ENCODE measurements around the gene INSR.
"Not testable (repeated sequence)": the region's sequence is repeated elsewhere in the genome, so short reads cannot be mapped to it uniquely, and the experiment has no call there.

INSR gene

GRCh38 chr19:7216373-7216902 lies 77.8 kb downstream of the INSR start:
- no peak for DNase-seq

GRCh38 chr19:7215176-7215575 lies 79.0 kb downstream of the INSR start:
- DNase-seq, result no peak

GRCh38 chr19:7214324-7215089 lies 79.7 kb downstream of the INSR start:
- no peak for DNase-seq

- DNase-seq, result no peak
Observed at GRCh38 chr19:7213628-7214323, 80.4 kb downstream of the INSR start.

- DNase-seq, result no peak
Observed at GRCh38 chr19:7211191-7211951, 82.8 kb downstream of the INSR start.

GRCh38 chr19:7210359-7210758 lies 83.9 kb downstream of the INSR start:
- DNase-seq, result no peak

- DNase-seq, result not testable (repeated sequence)
Observed at GRCh38 chr19:7209597-7210325, 84.5 kb downstream of the INSR start.

- not testable (repeated sequence) for DNase-seq
Observed at GRCh38 chr19:7209036-7209435, 85.2 kb downstream of the INSR start.

- DNase-seq, result no peak
Observed at GRCh38 chr19:7203332-7203731, 90.9 kb downstream of the INSR start.

GRCh38 chr19:7202888-7203287 lies 91.3 kb downstream of the INSR start:
- DNase-seq, result no peak

- no peak for DNase-seq
Observed at GRCh38 chr19:7200736-7201135, 93.5 kb downstream of the INSR start.

GRCh38 chr19:7199613-7200533 lies 94.3 kb downstream of the INSR start:
- DNase-seq, result no peak

GRCh38 chr19:7197760-7198696 lies 96.2 kb downstream of the INSR start:
- DNase-seq, result peak; percentile 93

GRCh38 chr19:7197119-7197759 lies 97.0 kb downstream of the INSR start:
- peak; percentile 83 for DNase-seq

- DNase-seq, result no peak
Observed at GRCh38 chr19:7196763-7197118, 97.5 kb downstream of the INSR start.

- no peak for DNase-seq
Observed at GRCh38 chr19:7195046-7195445, 99.2 kb downstream of the INSR start.

GRCh38 chr19:7194566-7194965 lies 99.6 kb downstream of the INSR start:
- no peak for DNase-seq

GRCh38 chr19:7191946-7192691 lies 102.1 kb downstream of the INSR start:
- DNase-seq, result no peak
